Activated CD4-positive, alpha-beta T cell treated with anti-CD3 and anti-CD28 coated beads, Interleukin-2, amount 10 ng/mL, durations not matched to agents 7 days and 5 days (primary cell): Measurements from ENCODE around the gene CCDC137. TPM values are rescaled to one million over a fixed set of nuclear protein-coding genes. Genes with fewer than 3 reads are reported as not detected.
"Not testable (repeated sequence)": the region's sequence is repeated elsewhere in the genome, so short reads cannot be mapped to it uniquely, and the experiment has no call there.

Source experiments
- CTCF ChIA-PET: fragments of 350-600 bp; sonication (Branson Sonifier 250); formaldehyde crosslinking; loops from one replicate; lab custom pipeline; 2021; ENCODE audit warnings: antibody characterized with exemption; lab: Charles Lee
- POLR2A ChIA-PET: fragments of 350-600 bp; sonication (Branson Sonifier 250); formaldehyde crosslinking; loops from one replicate; lab custom pipeline; 2021; ENCODE audit warnings: antibody characterized with exemption; lab: Charles Lee
- DNase-seq: peaks from one replicate; pipeline ENCODE4 v3.0.0-alpha.2; 2020
- H3K27ac Mint-ChIP-seq: one replicate; pipeline ENCODE4 v1.8.0; 2021; ENCODE audit warnings: mild to moderate bottlenecking, moderate library complexity, mixed read lengths
- H3K27me3 Mint-ChIP-seq: one replicate; pipeline ENCODE4 v1.8.0; 2021; ENCODE audit warnings: mixed read lengths
- H3K36me3 Mint-ChIP-seq: one replicate; pipeline ENCODE4 v1.8.0; 2021; ENCODE audit warnings: low read depth, mixed read lengths
- H3K4me1 Mint-ChIP-seq: one replicate; pipeline ENCODE4 v1.8.0; 2021; ENCODE audit warnings: mixed read lengths
- H3K4me3 Mint-ChIP-seq: one replicate; pipeline ENCODE4 v1.8.0; 2021; ENCODE audit warnings: mild to moderate bottlenecking, moderate library complexity, mixed read lengths
- H3K9me3 Mint-ChIP-seq: one replicate; pipeline ENCODE4 v1.8.0; 2021; ENCODE audit warnings: mixed read lengths
- total RNA-seq, 2 experiments: library from RNA; stranded (reverse); gene quantifications; one replicate each; pipeline ENCODE4 v1.2.3, GENCODE V29; 2021

The CCDC137 gene
- total RNA-seq: 10 to 100 TPM; 30.2 to 33.8 TPM

DNA sequence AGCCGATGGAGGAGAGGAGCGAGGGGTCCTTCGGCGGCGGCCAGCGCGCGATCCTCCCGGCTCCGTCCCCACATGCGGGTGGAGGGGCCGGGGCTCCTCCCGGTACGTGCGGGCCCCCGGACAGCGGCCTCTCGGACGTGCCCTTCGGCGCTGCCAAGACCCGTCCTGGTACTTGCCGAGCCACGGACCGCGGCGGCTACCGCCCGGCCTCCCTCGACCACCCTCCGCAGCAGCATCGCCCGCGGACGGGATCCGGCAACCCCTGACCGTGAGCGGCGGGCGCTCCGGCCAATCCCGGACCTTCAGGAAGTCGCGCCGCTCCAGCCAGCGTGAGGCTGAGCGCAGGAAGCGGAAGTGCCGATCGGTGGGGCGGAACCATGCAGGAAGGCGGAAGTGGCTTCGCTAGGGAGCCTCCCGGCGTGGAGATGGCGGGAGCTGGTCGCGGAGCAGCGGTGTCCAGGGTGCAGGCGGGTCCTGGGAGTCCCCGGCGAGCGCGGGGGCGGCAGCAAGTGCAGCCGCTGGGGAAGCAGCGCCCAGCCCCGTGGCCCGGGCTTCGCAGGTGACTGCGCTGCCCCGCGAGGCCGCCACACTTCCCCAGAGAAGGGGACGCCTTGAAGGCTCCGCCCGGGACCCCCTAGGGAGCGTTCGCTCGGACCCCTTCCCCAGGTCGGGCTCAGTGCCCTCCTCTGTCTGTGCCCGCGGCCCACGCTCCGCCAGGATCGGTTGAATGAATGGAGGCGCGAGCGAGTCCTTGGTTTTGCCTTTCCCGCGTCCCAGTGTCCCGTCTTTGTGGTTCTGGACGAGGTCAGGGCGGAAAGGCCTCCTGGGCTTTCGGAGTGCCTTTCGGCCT, at the start of gene CCDC137, which contains the start of gene OXLD1:
CCDC137 (plus strand) TSS at position 396 of the 850 bp plus-strand sequence; CDS start at position 426, 30 bp downstream.
OXLD1 (minus strand) TSS at position 264 of the 850 bp plus-strand sequence; CDS start at position 236, 28 bp downstream.
- H3K4me3 Mint-ChIP-seq: peak within 1 kb of the TSS; percentile 88
- POLR2A ChIA-PET: interaction anchor here (0.6 to 1.0 kb wide), 2 partner anchors 17 to 1387 kb away, joined by 3 to 8 read pairs; partner anchors contain the start of genes ARL16 and HGS
- peaks cover 50% of the 10 kb centered on the region for H3K36me3 Mint-ChIP-seq

GRCh38 chr17:81616877-81617276, 49.7 kb upstream of the CCDC137 start:
- Mint-ChIP-seq H3K36me3 (peaks cover 46% of the 10 kb centered on the region), H3K27me3 (no peaks in the 10 kb centered on the region), H3K4me3 (no peak overlapping the region), H3K27ac (no peak overlapping the region), H3K4me1 (peaks cover 15% of the 10 kb centered on the region), H3K9me3 (no peaks in the 10 kb centered on the region)
- DNase-seq: no peak
- POLR2A ChIA-PET: no interaction called here
- CTCF ChIA-PET: no interaction called here

More for the DNA sequence above, at the start of gene CCDC137, which contains the start of gene OXLD1:
- Mint-ChIP-seq H3K27ac (peak within 1 kb of the TSS; percentile 93), H3K27me3 (no peaks in the 10 kb centered on the region), H3K4me1 (peaks cover 54% of the 10 kb centered on the region), H3K9me3 (no peaks in the 10 kb centered on the region)
- CTCF ChIA-PET: interaction anchor here (0.6 to 2.4 kb wide), 2 partner anchors 17 to 35 kb away, joined by 3 to 12 read pairs; partner anchors contain the start of genes ARL16 and HGS
- DNase-seq: peak; percentile 96

GRCh38 chr17:81618307-81618706, 48.2 kb upstream of the CCDC137 start:
- POLR2A ChIA-PET, H3K9me3 Mint-ChIP-seq, H3K27me3 Mint-ChIP-seq, H3K4me3 Mint-ChIP-seq, H3K27ac Mint-ChIP-seq, DNase-seq, CTCF ChIA-PET: not testable (repeated sequence)
- H3K36me3 Mint-ChIP-seq: peaks cover 35% of the 10 kb centered on the region
- peaks cover 15% of the 10 kb centered on the region for H3K4me1 Mint-ChIP-seq

- no peak for DNase-seq
- no peak overlapping the region for H3K4me3 Mint-ChIP-seq
- no peak overlapping the region for H3K27ac Mint-ChIP-seq
- H3K27me3 Mint-ChIP-seq: no peaks in the 10 kb centered on the region
- peaks cover 2% of the 10 kb centered on the region for H3K4me1 Mint-ChIP-seq
- H3K36me3 Mint-ChIP-seq: peaks cover 50% of the 10 kb centered on the region
- ChIA-PET POLR2A (no interaction called here), CTCF (interaction anchor here (1.0 kb wide), 1 partner anchor 42 kb away, joined by 3 read pairs; no protein-coding TSS in a partner anchor)
- H3K9me3 Mint-ChIP-seq: peaks cover 3% of the 10 kb centered on the region
Measured at GRCh38 chr17:81621494-81622130, 44.9 kb upstream of the CCDC137 start.

DNA sequence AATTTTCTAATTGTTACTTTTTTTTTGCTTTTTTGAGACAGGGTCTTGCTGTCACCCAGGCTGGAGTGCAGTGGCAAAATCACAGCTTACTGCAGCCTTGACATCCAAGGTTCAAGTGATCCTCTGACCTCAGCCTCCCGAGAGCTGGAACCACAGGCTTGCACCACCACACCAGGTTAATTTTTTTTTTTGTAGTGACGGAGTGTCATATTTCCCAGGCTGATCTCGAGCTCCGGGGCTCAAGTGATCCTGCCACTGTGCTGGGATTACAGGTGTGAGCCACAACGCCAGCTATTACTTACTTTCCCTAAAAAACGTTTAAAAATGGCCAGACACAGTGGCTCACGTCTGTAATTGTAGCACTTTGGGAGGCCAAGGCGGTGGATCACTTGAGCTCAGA, 36.3 kb upstream of the CCDC137 start:
- CTCF ChIA-PET: interaction anchor here (0.9 to 1.9 kb wide), 3 partner anchors 10 to 391 kb away, joined by 3 to 4 read pairs (median 3); no protein-coding TSS in a partner anchor
- POLR2A ChIA-PET: no interaction called here
- Mint-ChIP-seq H3K4me3 (no peak overlapping the region), H3K27ac (no peak overlapping the region), H3K4me1 (peaks cover 16% of the 10 kb centered on the region), H3K27me3 (no peaks in the 10 kb centered on the region), H3K9me3 (peaks cover 2% of the 10 kb centered on the region), H3K36me3 (peaks cover 39% of the 10 kb centered on the region)
- no peak for DNase-seq

DNA sequence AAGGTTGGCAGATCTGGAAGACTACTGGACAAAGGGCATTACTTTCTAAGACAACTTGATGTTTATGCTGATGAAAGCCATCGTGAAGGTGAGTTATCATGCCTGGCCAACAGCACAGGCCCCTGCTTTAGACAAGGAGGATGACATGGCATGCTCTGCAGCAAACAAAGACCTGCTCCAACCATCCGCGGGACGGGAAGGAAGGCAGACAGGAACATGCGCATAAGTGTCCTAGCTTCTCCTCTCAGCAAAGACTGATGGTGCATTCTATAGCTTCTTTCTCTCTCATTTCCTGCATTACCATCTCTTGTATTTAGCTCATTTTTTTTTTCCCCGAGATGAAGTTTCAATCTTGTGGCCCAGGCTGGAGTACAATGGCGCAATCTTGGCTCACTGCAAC, 35.1 kb upstream of the CCDC137 start:
- DNase-seq: no peak
- H3K27me3 Mint-ChIP-seq: no peaks in the 10 kb centered on the region
- peaks cover 29% of the 10 kb centered on the region for H3K36me3 Mint-ChIP-seq
- H3K4me3 Mint-ChIP-seq: no peak overlapping the region
- H3K9me3 Mint-ChIP-seq: no peaks in the 10 kb centered on the region
- POLR2A ChIA-PET: no interaction called here
- H3K4me1 Mint-ChIP-seq: peaks cover 27% of the 10 kb centered on the region
- CTCF ChIA-PET: interaction anchor here (0.7 to 1.9 kb wide), 4 partner anchors 11 to 640 kb away, joined by 3 to 4 read pairs (median 3); no protein-coding TSS in a partner anchor
- peak overlapping the region; percentile 62 for H3K27ac Mint-ChIP-seq

GRCh38 chr17:81635431-81635830, 31.1 kb upstream of the CCDC137 start:
- Mint-ChIP-seq H3K9me3 (no peaks in the 10 kb centered on the region), H3K27ac (peak overlapping the region; percentile 88), H3K4me3 (peak overlapping the region; percentile 98), H3K27me3 (no peaks in the 10 kb centered on the region), H3K36me3 (peaks cover 6% of the 10 kb centered on the region), H3K4me1 (peaks cover 30% of the 10 kb centered on the region)
- CTCF ChIA-PET: no interaction called here
- POLR2A ChIA-PET: no interaction called here
- DNase-seq: no peak

DNA sequence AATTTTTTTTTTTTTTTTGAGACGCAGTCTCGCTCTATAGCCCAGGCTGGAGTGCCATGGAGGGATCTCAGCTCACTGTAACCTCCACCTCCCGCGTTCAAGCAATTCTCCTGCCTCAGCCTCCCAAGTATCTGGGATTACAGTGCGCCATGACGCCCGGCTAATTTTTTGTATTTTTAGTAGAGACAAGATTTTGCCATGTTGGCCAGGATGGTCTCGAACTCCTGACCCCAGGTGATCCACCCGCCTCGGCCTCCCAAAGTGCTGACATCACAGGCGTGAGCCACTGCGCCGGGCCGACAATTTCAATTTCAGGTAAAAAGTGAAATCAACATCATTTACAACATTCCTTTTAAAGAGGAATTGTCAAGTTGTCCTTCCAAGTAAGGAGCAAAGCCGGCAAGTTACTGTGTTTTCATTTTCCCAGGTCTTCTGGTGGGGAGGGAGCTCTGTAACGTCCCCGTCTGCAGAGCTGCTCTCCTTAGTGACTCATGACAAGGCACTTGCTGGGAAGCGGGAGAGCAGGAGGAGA, 30.5 kb upstream of the CCDC137 start:
- Mint-ChIP-seq H3K27me3 (no peaks in the 10 kb centered on the region), H3K27ac (peak overlapping the region; percentile 88), H3K9me3 (no peaks in the 10 kb centered on the region), H3K4me1 (peaks cover 30% of the 10 kb centered on the region), H3K36me3 (peaks cover 6% of the 10 kb centered on the region), H3K4me3 (peak overlapping the region; percentile 98)
- ChIA-PET CTCF (no interaction called here), POLR2A (interaction anchor here (0.6 kb wide), 1 partner anchor 21 kb away, joined by 5 read pairs; no protein-coding TSS in a partner anchor)
- DNase-seq: no peak

DNA sequence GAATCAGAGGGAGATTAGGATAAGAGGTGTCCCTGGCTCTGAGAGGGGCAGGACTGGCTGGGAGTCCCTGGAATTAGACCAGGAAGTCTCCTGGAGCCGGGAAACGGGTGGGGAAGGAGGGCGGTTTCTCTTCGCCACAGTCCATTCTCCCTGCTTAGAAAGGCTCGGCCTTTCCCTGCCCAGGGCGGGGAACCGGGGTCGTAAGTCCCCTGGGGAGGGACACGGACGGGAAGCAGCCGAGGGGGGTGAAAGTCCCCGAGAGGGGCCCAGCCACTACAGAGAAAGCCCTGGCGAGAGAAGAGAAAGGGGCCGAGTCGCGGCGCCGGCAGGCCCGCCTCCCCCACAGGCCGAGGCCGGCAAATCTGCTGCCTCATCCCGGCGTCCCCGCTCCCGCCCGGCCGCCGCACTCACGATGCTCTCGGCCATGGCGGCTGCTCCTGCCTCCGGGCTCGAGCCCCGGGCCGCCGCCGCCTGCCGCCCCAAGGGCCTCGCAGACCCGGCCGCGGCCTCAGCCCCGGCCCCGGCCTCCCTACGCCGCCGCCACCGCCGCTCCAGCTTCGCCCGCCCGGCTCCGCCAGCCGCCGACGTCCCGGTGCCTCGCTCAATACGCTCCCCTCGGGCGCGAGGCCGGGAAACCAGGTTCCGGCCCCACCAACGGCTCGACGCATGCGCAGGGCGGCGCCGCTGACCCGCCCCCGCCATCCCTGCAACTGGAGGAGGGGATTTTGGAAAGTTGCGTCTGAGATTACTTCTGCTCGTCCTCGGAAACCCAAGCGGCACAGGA, 29.8 kb upstream of the CCDC137 start, which contains the start of the genes NPLOC4 and TSPAN10:
NPLOC4 (minus strand) TSS at position 608 of the 784 bp plus-strand sequence; CDS start at position 426, 182 bp downstream.
TSPAN10 (plus strand) TSS at position 692 of the 784 bp plus-strand sequence. CDS start 5,217 bp downstream, outside the sequence.
- DNase-seq: peak; percentile 79
- Mint-ChIP-seq H3K36me3 (peaks cover 4% of the 10 kb centered on the region), H3K27me3 (no peaks in the 10 kb centered on the region), H3K9me3 (no peaks in the 10 kb centered on the region), H3K27ac (peak within 1 kb of the TSS; percentile 88), H3K4me3 (peak within 1 kb of the TSS; percentile 98), H3K4me1 (peaks cover 25% of the 10 kb centered on the region)
- ChIA-PET CTCF (interaction anchor here (1.2 kb wide), 1 partner anchor 48 kb away, joined by 3 read pairs; no protein-coding TSS in a partner anchor), POLR2A (interaction anchor here (0.6 kb wide), 1 partner anchor 20 kb away, joined by 5 read pairs; no protein-coding TSS in a partner anchor)

- no peak for DNase-seq
- ChIA-PET POLR2A (no interaction called here), CTCF (interaction anchor here (0.6 kb wide), 2 partner anchors 69 to 382 kb away, joined by 3 read pairs; no protein-coding TSS in a partner anchor)
- Mint-ChIP-seq H3K4me1 (peaks cover 21% of the 10 kb centered on the region), H3K4me3 (peak overlapping the region; percentile 0), H3K27ac (no peak overlapping the region), H3K36me3 (no peaks in the 10 kb centered on the region), H3K9me3 (no peaks in the 10 kb centered on the region), H3K27me3 (no peaks in the 10 kb centered on the region)
Measured at GRCh38 chr17:81638683-81639082, 27.9 kb upstream of the CCDC137 start.

DNA sequence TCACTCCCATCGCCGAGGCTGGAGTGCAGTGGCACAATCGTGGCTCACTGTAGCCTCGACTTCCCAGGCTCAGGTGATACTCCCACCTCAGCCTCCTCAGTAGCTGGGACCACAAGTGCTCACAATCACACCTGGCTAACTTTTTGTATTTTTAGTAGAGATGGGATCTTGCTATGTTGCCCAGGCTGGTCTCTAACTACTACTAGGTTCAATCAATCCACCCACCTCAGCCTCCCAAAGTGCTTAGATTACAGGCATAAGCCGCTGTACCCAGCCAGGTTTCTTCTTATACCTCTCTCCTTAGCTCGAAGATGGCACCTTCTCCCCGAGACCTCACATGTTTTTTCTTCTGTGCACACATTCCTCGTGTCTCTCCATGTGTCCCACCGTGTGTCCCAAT, 26.5 kb upstream of the CCDC137 start:
- Mint-ChIP-seq H3K36me3 (no peaks in the 10 kb centered on the region), H3K27me3 (no peaks in the 10 kb centered on the region), H3K4me1 (peaks cover 14% of the 10 kb centered on the region), H3K27ac (no peak overlapping the region), H3K4me3 (no peak overlapping the region), H3K9me3 (no peaks in the 10 kb centered on the region)
- no peak for DNase-seq
- ChIA-PET POLR2A (no interaction called here), CTCF (interaction anchor here (0.6 to 0.7 kb wide), 2 partner anchors 166 to 733 kb away, joined by 3 to 4 read pairs; no protein-coding TSS in a partner anchor)
